HG03159 (cell line): ENCODE measurements around the gene MAB21L3.

Source experiments
- ATAC-seq: cut with Tn5 transposase; IDR thresholded peaks from one replicate; pipeline ENCODE4 v1.9.1; 2021; ENCODE audit warnings: mild to moderate bottlenecking, moderate library complexity; ENCODE audit not compliant: unreplicated experiment

MAB21L3 gene

GRCh38 chr1:116110567-116111523 is at the start of gene MAB21L3:
Gene MAB21L3 (plus strand): TSS chr1:116111399. CDS start chr1:116112616, 1,217 bp downstream.
- ATAC-seq: peak; percentile 73

GRCh38 chr1:116062201-116062600 is 49.0 kb upstream of the MAB21L3 start:
- ATAC-seq: no peak

- ATAC-seq: no peak
Measured at GRCh38 chr1:116064616-116065015, 46.6 kb upstream of the MAB21L3 start.

- ATAC-seq: no peak
Measured at GRCh38 chr1:116066868-116067565, 44.2 kb upstream of the MAB21L3 start.

- no peak for ATAC-seq
Measured at GRCh38 chr1:116067566-116067890, 43.7 kb upstream of the MAB21L3 start.

GRCh38 chr1:116075575-116075974 is 35.6 kb upstream of the MAB21L3 start:
- no peak for ATAC-seq

- no peak for ATAC-seq
Measured at GRCh38 chr1:116075990-116076389, 35.2 kb upstream of the MAB21L3 start.

- ATAC-seq: no peak
Measured at GRCh38 chr1:116076831-116077230, 34.4 kb upstream of the MAB21L3 start.

- ATAC-seq: no peak
Measured at GRCh38 chr1:116078699-116079223, 32.4 kb upstream of the MAB21L3 start.

GRCh38 chr1:116087628-116088027 is 23.6 kb upstream of the MAB21L3 start:
- no peak for ATAC-seq

GRCh38 chr1:116089870-116090269 is 21.3 kb upstream of the MAB21L3 start:
- ATAC-seq: no peak

- ATAC-seq: no peak
Measured at GRCh38 chr1:116091083-116091482, 20.1 kb upstream of the MAB21L3 start.

GRCh38 chr1:116092752-116093489 is 18.3 kb upstream of the MAB21L3 start:
- no peak for ATAC-seq

GRCh38 chr1:116095027-116095426 is 16.2 kb upstream of the MAB21L3 start:
- no peak for ATAC-seq

- ATAC-seq: no peak
Measured at GRCh38 chr1:116096013-116096618, 15.1 kb upstream of the MAB21L3 start.

- ATAC-seq: no peak
Measured at GRCh38 chr1:116097626-116098025, 13.6 kb upstream of the MAB21L3 start.

GRCh38 chr1:116099379-116099778 is 11.8 kb upstream of the MAB21L3 start:
- no peak for ATAC-seq

- no peak for ATAC-seq
Measured at GRCh38 chr1:116099919-116100318, 11.3 kb upstream of the MAB21L3 start.

- peak; percentile 79 for ATAC-seq
Measured at GRCh38 chr1:116104667-116105066, 6.5 kb upstream of the MAB21L3 start.

- ATAC-seq: no peak
Measured at GRCh38 chr1:116105996-116106395, 5.2 kb upstream of the MAB21L3 start.

- no peak for ATAC-seq
Measured at GRCh38 chr1:116106646-116107045, 4.6 kb upstream of the MAB21L3 start.
